ENCODE measurements around the gene IFNA1. TPM values are rescaled to one million over a fixed set of nuclear protein-coding genes. Genes with fewer than 3 reads are reported as not detected.

The IFNA1 gene
- not detected in 2 replicates for total RNA-seq

DNA sequence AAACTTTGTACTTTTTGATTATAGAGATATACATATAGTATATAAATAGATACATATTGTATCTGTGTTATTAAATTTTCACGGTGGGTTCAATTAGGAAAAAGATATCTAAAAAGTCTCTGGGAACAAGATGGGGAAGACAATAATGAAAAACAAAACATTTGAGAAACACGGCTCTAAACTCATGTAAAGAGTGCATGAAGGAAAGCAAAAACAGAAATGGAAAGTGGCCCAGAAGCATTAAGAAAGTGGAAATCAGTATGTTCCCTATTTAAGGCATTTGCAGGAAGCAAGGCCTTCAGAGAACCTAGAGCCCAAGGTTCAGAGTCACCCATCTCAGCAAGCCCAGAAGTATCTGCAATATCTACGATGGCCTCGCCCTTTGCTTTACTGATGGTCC is at the start of gene IFNA1:
IFNA1 (plus strand) TSS at position 301 of the 400 bp plus-strand sequence; CDS start at position 370, 69 bp downstream.
- no peak within 1 kb of the TSS for H3K4me3 ChIP-seq (ENCODE audit: low read depth, low read length)
- TF ChIP-seq, protein P1, sequence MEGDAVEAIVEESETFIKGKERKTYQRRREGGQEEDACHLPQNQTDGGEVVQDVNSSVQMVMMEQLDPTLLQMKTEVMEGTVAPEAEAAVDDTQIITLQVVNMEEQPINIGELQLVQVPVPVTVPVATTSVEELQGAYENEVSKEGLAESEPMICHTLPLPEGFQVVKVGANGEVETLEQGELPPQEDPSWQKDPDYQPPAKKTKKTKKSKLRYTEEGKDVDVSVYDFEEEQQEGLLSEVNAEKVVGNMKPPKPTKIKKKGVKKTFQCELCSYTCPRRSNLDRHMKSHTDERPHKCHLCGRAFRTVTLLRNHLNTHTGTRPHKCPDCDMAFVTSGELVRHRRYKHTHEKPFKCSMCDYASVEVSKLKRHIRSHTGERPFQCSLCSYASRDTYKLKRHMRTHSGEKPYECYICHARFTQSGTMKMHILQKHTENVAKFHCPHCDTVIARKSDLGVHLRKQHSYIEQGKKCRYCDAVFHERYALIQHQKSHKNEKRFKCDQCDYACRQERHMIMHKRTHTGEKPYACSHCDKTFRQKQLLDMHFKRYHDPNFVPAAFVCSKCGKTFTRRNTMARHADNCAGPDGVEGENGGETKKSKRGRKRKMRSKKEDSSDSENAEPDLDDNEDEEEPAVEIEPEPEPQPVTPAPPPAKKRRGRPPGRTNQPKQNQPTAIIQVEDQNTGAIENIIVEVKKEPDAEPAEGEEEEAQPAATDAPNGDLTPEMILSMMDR (conservative IDR thresholded peaks at IDR 0.05; ENCODE audit: low read depth, low read length), result no peak
- no peak for DNase-seq (ENCODE audit: low read depth)

DNA sequence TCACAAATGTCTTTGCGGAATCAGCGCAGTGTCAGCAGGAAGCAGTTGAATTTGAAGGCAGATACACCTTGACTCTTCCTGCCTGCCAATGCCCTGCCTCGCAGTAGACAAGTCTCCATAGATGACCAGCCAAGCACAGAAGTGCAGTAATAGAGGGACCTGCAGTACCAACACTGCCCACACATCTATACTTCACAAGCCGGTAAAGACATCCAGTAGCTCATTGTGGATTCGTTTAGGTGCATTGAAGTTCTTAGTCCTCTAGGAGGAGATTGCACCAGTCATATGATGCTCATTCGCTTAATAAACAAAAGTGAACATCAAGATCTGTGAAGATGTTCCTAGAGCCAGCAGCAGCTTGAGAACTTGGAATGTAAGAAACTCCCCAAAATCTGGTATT is 48.0 kb upstream of the IFNA1 start:
- TF ChIP-seq, protein P1 (conservative IDR thresholded peaks at IDR 0.05; ENCODE audit: low read depth, low read length), result peak; percentile 57
- peak; percentile 36 for DNase-seq (ENCODE audit: low read depth)
- H3K4me3 ChIP-seq (ENCODE audit: low read depth, low read length), result no peak overlapping the region

DNA sequence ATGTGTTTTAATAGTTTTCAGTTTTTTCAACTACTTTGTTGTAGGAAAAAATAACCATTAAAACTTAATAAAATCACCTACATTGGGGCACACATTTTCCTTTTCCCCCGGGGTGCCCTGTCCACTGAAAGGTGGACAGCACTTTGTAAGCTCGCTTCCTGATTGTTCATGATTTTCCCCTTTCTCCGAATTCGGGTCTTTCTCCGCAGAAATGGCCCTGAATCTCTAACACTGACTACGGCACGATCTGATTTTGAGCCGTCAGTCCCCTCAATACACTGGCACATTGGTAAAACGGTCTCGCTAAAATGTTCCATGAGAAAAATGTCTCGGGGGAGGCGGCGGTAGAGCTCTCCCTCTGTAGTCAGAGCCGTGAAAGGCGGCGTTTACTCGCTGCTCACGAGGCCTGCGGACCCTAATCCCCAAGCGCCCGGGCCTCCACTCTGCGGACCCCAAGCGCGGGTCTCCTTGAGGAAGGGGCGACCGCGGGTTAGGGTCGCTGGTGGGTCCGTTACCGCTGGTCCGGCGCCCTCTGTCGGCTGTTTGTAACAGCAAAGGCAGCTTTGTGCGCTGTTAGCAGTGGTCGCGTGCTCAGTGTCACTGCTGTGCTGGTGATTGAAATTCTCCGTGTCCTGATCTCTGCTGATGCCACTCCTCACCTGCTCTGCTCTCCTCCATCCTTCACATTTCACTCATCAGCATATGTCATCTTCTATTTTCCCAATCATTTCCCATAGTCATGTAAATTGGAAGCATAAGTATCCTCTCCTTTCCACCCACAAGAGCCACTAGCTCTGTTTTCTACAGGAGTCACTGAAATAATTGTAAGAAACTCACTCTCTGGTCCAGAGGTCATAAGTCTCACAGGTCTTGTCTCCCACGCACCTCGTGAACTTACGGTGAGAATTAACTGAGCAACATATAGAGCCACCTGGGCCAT is 44.2 kb upstream of the IFNA1 start:
- peak overlapping the region; percentile 62 for H3K4me3 ChIP-seq (ENCODE audit: low read depth, low read length)
- TF ChIP-seq, protein P1 (conservative IDR thresholded peaks at IDR 0.05; ENCODE audit: low read depth, low read length), result peak; percentile 86
- DNase-seq (ENCODE audit: low read depth), result no peak

DNA sequence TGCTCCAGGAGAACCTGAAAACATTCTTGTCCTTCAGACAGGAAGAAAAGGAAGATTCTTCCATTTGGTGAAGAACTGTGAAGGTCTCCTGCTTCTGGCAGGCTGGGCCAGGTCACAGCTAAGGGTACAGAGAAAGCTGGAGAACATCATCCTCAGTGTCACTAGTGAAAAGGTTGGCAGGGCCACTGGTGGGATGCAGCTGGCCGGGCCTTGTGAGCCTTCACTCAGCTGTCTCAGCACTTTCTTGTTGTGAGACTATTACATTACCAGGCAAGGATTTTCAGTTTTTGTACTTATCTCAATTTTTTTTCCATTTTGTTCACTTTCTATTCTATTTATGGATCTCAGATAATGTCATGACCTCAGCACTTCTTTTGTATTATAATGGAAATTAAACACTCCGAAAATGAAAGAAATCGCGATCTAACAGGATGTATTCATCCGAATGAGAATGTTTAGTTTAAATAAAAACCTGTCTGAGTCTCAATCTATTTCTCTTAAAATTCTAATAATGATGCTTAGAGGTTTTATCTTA is 41.2 kb upstream of the IFNA1 start:
- TF ChIP-seq, protein P1 (conservative IDR thresholded peaks at IDR 0.05; ENCODE audit: low read depth, low read length), result no peak
- no peak for DNase-seq (ENCODE audit: low read depth)
- H3K4me3 ChIP-seq (ENCODE audit: low read depth, low read length), result no peak overlapping the region

DNA sequence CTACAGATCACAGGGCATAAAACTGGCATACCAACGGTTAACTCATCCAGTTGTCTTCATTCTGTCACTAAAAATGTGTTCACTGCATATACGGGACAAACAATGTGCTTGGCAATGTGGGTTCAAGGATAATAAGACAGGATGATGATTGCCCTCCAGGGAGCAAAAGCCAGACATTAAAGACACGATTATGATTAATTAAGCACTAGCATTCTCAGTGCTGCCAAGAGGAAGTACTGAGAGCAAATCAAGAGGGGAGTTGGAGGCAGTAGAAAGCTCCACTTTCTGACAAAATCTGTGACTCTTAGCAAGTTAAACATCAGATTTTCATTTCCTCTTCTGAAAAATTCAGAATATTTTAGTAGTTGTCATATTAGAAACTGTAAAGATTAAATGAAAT is 40.3 kb upstream of the IFNA1 start:
- TF ChIP-seq, protein P1 (conservative IDR thresholded peaks at IDR 0.05; ENCODE audit: low read depth, low read length), result no peak
- H3K4me3 ChIP-seq (ENCODE audit: low read depth, low read length), result no peak overlapping the region

DNA sequence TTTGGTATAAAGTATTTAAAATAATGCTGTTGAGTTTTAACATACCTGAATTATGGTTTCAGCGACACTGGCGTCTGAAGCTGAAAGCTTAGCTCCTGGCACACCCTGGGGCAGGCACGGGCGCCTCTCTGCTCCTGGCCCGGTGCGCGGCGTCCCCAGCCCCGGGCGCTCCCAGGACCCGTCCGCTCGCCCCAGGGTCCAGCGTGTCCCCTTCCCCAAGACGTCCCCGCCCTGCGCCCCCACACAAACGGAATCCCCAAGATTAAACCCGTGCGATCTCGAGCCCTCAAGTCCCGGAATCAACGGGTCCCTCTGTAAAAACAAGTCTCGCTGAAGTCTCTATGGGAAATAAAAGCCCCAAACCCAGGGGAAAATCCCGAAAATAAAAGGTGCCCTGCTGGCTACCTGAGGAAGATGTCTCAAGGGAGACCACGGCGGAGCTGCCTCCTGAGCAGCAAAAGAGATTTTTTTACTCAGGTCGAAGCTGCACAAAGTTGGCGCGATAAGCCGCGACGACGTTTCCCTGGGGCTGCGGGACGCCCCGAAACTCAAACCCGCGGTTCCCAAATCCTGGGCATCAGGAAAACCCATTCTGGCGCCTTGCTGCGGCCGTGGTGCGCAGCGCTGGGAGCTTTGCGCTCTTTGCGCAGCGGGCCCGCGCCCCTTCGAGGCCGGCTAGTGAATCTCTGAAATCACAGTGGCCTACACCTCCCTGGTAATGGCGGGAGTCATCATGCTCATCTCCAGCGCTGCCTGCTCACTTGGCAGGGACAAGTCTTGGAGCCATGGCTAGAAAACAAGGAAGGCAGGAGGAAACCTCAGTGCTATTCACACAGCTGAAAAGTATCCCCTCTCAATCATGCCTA is 37.6 kb upstream of the IFNA1 start:
- peak overlapping the region; percentile 48 for H3K4me3 ChIP-seq (ENCODE audit: low read depth, low read length)
- TF ChIP-seq, protein P1 (conservative IDR thresholded peaks at IDR 0.05; ENCODE audit: low read depth, low read length), result no peak
- no peak for DNase-seq (ENCODE audit: low read depth)

More for the DNA sequence above, 40.3 kb upstream of the IFNA1 start:
- DNase-seq (ENCODE audit: low read depth), result no peak

All from epithelial cell of proximal tubule (primary cell).